GM13976 (cell line): ENCODE results near the gene NME9.

Experiments used
- DNase-seq: peaks from one replicate; pipeline ENCODE4 v3.0.0; 2012; ENCODE audit warnings: low spot score
- CTCF ChIP-seq: IDR thresholded peaks from 2 replicates; pipeline ENCODE4 v1.5.1; 2012; ENCODE audit warnings: borderline replicate concordance, mild to moderate bottlenecking; ENCODE audit not compliant: insufficient read depth; ENCODE audit errors: extremely low read depth, missing control alignments, control extremely low read depth
- in situ Hi-C: fragments of 300-500 bp; cut with MboI; formaldehyde crosslinking; loops from one replicate; pipeline ENCODE4 v1.12.0; 2022; ENCODE audit warnings: low sequenced_read_pairs, mixed read lengths, inconsistent platforms; ENCODE audit not compliant: unreplicated experiment

NME9 gene

GRCh38 chr3:138355071-138355470 lies 25.4 kb upstream of the NME9 start:
- DNase-seq = no peak
- TF ChIP-seq CTCF = no peak
- in situ Hi-C loops = no loop called here

GRCh38 chr3:138354376-138354775 lies 24.7 kb upstream of the NME9 start:
- no peak for DNase-seq
- TF ChIP-seq CTCF = no peak
- in situ Hi-C loops = no loop called here

- DNase-seq = no peak
- no peak for TF ChIP-seq CTCF
- in situ Hi-C loops = no loop called here
These were observed 22.4 kb upstream of the NME9 start for GRCh38 chr3:138351916-138352550.

GRCh38 chr3:138351151-138351550 lies 21.5 kb upstream of the NME9 start:
- DNase-seq = no peak
- in situ Hi-C loops = no loop called here
- no peak for TF ChIP-seq CTCF

- DNase-seq = no peak
- in situ Hi-C loops = no loop called here
- TF ChIP-seq CTCF = no peak
These were observed 20.4 kb upstream of the NME9 start for GRCh38 chr3:138349926-138350665.

GRCh38 chr3:138348754-138349739 lies 19.4 kb upstream of the NME9 start:
- no peak for TF ChIP-seq CTCF
- in situ Hi-C loops = no loop called here
- DNase-seq = no peak
